Fibroblast of the aortic adventitia (primary cell): ENCODE results near the gene PKDREJ. TPM values are rescaled to one million over a fixed set of nuclear protein-coding genes. Genes with fewer than 3 reads are reported as not detected.
"Not testable (repeated sequence)": the region's sequence is repeated elsewhere in the genome, so short reads cannot be mapped to it uniquely, and the experiment has no call there.

ENCODE experiments used
- DNase-seq: peaks from one replicate; pipeline ENCODE4 v3.0.0-alpha.2; 2010; ENCODE audit warnings: low read depth
- H3K4me3 ChIP-seq: 2 replicates; pipeline ENCODE4 v1.5.1; 2011; ENCODE audit warnings: low read depth, mild to moderate bottlenecking, control low read depth, low read length, moderate library complexity
- CTCF ChIP-seq: IDR thresholded peaks from 2 replicates; pipeline ENCODE4 v1.5.1; 2011; ENCODE audit warnings: mild to moderate bottlenecking, low read length, control low read depth, inconsistent platforms; ENCODE audit not compliant: insufficient read depth
- total RNA-seq: library from RNA; depleted of rRNA; stranded (reverse); fragments of >200 nt; gene quantifications from 2 replicates; pipeline ENCODE4 v1.2.3, GENCODE V29; 2012; ENCODE audit warnings: low replicate concordance

Gene PKDREJ
- total RNA-seq, 1 donor = 0.09 TPM

- TF ChIP-seq CTCF = no peak
- DNase-seq = no peak
- H3K4me3 ChIP-seq = no peak overlapping the region
Measured at GRCh38 chr22:46272762-46273431, 9.8 kb upstream of the PKDREJ start.

GRCh38 chr22:46272196-46272595 lies 9.1 kb upstream of the PKDREJ start:
- H3K4me3 ChIP-seq = no peak overlapping the region
- DNase-seq = no peak
- TF ChIP-seq CTCF = no peak

- TF ChIP-seq CTCF = no peak
- no peak for DNase-seq
- no peak overlapping the region for H3K4me3 ChIP-seq
Measured at GRCh38 chr22:46269564-46269963, 6.4 kb upstream of the PKDREJ start.

- H3K4me3 ChIP-seq = peak within 1 kb of the TSS; percentile 87
- peak; percentile 72 for DNase-seq
- TF ChIP-seq CTCF = no peak
Measured at GRCh38 chr22:46267431-46268279, 4.5 kb upstream of the PKDREJ start, which contains the start of gene TTC38. TSS of gene TTC38 (plus strand) at chr22:46268008. CDS start at chr22:46268040, 32 bp downstream.

- H3K4me3 ChIP-seq, DNase-seq: not testable (repeated sequence)
Measured at GRCh38 chr22:46265627-46266026, 2.5 kb upstream of the PKDREJ start.

GRCh38 chr22:46264520-46264919 lies 1.4 kb upstream of the PKDREJ start:
- H3K4me3 ChIP-seq, DNase-seq: not testable (repeated sequence)

GRCh38 chr22:46262449-46263215 lies 511 bp downstream of the PKDREJ start:
- TF ChIP-seq CTCF = no peak
- H3K4me3 ChIP-seq = no peak overlapping the region
- peak; percentile 29 for DNase-seq
